ENCODE results near the gene CDH12.

The CDH12 gene

DNA sequence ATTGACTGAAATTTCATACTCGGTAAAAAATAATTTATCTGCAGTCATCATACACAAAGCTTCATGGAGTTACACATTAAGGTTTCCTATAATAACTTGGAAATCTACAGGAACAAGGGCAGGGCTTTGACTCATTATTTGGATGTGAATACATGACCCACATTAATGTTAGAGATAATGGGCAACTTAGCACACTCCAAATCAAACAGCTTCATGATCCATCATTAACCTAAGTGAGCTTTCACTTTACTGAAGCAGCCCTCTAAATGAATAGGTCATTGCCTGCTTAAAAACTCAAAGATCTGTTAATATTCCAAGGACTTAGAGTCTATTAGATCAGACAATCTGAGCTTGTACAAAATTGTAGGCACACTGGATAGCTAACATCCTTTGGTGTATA lies 9.0 kb downstream of the CDH12 start:
- Histone ChIP-seq H3K27ac (no peak overlapping the region), H3K79me2 (ENCODE audit: insufficient read depth, low read depth) (no peaks in the 10 kb centered on the region)

GRCh38 chr5:22842574-22842973 lies 10.6 kb downstream of the CDH12 start:
- Histone ChIP-seq H4K20me1 (ENCODE audit: insufficient read depth) (no peaks in the 10 kb centered on the region), H3K27ac (no peak overlapping the region), H2AFZ (ENCODE audit: low read depth) (no peak overlapping the region), H3K79me2 (ENCODE audit: insufficient read depth, low read depth) (no peaks in the 10 kb centered on the region), H3K4me3 (IDR thresholded peaks at IDR 0.05; ENCODE audit: insufficient read depth, low read depth, low read length) (no peak overlapping the region), H3K4me1 (ENCODE audit: low read depth, poor library complexity, severe bottlenecking) (no peaks in the 10 kb centered on the region), H3K27me3 (ENCODE audit: insufficient read depth, low read depth) (no peaks in the 10 kb centered on the region), H3K9ac (no peak overlapping the region), H3K36me3 (ENCODE audit: insufficient read depth) (no peaks in the 10 kb centered on the region), H3K4me2 (no peak overlapping the region)
- TF ChIP-seq, protein P1, sequence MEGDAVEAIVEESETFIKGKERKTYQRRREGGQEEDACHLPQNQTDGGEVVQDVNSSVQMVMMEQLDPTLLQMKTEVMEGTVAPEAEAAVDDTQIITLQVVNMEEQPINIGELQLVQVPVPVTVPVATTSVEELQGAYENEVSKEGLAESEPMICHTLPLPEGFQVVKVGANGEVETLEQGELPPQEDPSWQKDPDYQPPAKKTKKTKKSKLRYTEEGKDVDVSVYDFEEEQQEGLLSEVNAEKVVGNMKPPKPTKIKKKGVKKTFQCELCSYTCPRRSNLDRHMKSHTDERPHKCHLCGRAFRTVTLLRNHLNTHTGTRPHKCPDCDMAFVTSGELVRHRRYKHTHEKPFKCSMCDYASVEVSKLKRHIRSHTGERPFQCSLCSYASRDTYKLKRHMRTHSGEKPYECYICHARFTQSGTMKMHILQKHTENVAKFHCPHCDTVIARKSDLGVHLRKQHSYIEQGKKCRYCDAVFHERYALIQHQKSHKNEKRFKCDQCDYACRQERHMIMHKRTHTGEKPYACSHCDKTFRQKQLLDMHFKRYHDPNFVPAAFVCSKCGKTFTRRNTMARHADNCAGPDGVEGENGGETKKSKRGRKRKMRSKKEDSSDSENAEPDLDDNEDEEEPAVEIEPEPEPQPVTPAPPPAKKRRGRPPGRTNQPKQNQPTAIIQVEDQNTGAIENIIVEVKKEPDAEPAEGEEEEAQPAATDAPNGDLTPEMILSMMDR (conservative IDR thresholded peaks at IDR 0.05; ENCODE audit: low read depth, low read length), result no peak

More for the DNA sequence above, 9.0 kb downstream of the CDH12 start:
- TF ChIP-seq, protein P1 (conservative IDR thresholded peaks at IDR 0.05; ENCODE audit: low read depth, low read length), result no peak
- Histone ChIP-seq H3K4me2 (no peak overlapping the region), H4K20me1 (ENCODE audit: insufficient read depth) (no peaks in the 10 kb centered on the region), H3K36me3 (ENCODE audit: insufficient read depth) (no peaks in the 10 kb centered on the region), H3K4me1 (ENCODE audit: low read depth, poor library complexity, severe bottlenecking) (no peaks in the 10 kb centered on the region), H3K4me3 (IDR thresholded peaks at IDR 0.05; ENCODE audit: insufficient read depth, low read depth, low read length) (no peak overlapping the region), H3K27me3 (ENCODE audit: insufficient read depth, low read depth) (no peaks in the 10 kb centered on the region), H3K9ac (no peak overlapping the region), H2AFZ (ENCODE audit: low read depth) (no peak overlapping the region)

GRCh38 chr5:22837803-22838202 lies 15.3 kb downstream of the CDH12 start:
- no peak overlapping the region for H3K4me3 ChIP-seq (IDR thresholded peaks at IDR 0.05; ENCODE audit: insufficient read depth, low read depth, low read length)
- TF ChIP-seq, protein P1 (conservative IDR thresholded peaks at IDR 0.05; ENCODE audit: low read depth, low read length), result no peak
- H3K4me1 ChIP-seq (ENCODE audit: low read depth, poor library complexity, severe bottlenecking), result no peaks in the 10 kb centered on the region
- no peaks in the 10 kb centered on the region for H3K79me2 ChIP-seq (ENCODE audit: insufficient read depth, low read depth)
- no peak overlapping the region for H3K9ac ChIP-seq
- H3K36me3 ChIP-seq (ENCODE audit: insufficient read depth), result no peaks in the 10 kb centered on the region
- H2AFZ ChIP-seq (ENCODE audit: low read depth), result no peak overlapping the region
- no peak overlapping the region for H3K27ac ChIP-seq
- H4K20me1 ChIP-seq (ENCODE audit: insufficient read depth), result no peaks in the 10 kb centered on the region
- H3K4me2 ChIP-seq, result no peak overlapping the region
- H3K27me3 ChIP-seq (ENCODE audit: insufficient read depth, low read depth), result no peaks in the 10 kb centered on the region

GRCh38 chr5:22835686-22836085 lies 17.5 kb downstream of the CDH12 start:
- H3K36me3 ChIP-seq (ENCODE audit: insufficient read depth), result no peaks in the 10 kb centered on the region
- TF ChIP-seq, protein P1 (conservative IDR thresholded peaks at IDR 0.05; ENCODE audit: low read depth, low read length), result no peak
- H3K79me2 ChIP-seq (ENCODE audit: insufficient read depth, low read depth), result no peaks in the 10 kb centered on the region
- H3K9ac ChIP-seq, result no peak overlapping the region
- no peaks in the 10 kb centered on the region for H4K20me1 ChIP-seq (ENCODE audit: insufficient read depth)
- H3K27ac ChIP-seq, result no peak overlapping the region
- no peak overlapping the region for H3K4me3 ChIP-seq (IDR thresholded peaks at IDR 0.05; ENCODE audit: insufficient read depth, low read depth, low read length)
- no peaks in the 10 kb centered on the region for H3K27me3 ChIP-seq (ENCODE audit: insufficient read depth, low read depth)
- H3K4me2 ChIP-seq, result no peak overlapping the region
- no peak overlapping the region for H2AFZ ChIP-seq (ENCODE audit: low read depth)
- H3K4me1 ChIP-seq (ENCODE audit: low read depth, poor library complexity, severe bottlenecking), result no peaks in the 10 kb centered on the region

All from KMS-11 (cell line).